ENCODE measurements around the gene SPIN1. TPM values are rescaled to one million over a fixed set of nuclear protein-coding genes. Genes with fewer than 3 reads are reported as not detected.

Gene SPIN1
- total and polyA plus RNA-seq, 5 donors = 26.3 to 78.4 (median 73.9) TPM

GRCh38 chr9:88387552-88388202, 567 bp upstream of the SPIN1 start:
- peak; percentile 66 to 74 for ATAC-seq
- peak overlapping the region; percentile 96 for H3K27ac ChIP-seq (ENCODE audit: low read length)
- intact Hi-C loops (cut with DNase I) = loop anchor here in 2 of 4 donors (10.0 kb wide), 1 partner anchor 187 kb away; no protein-coding TSS in a partner anchor
- peaks cover under 1% of the 10 kb centered on the region for H3K4me1 ChIP-seq (ENCODE audit: control insufficient read depth, insufficient read depth, low read length)
- H3K27me3 ChIP-seq (ENCODE audit: control insufficient read depth, insufficient read depth) = no peaks in the 10 kb centered on the region
- peak; percentile 56 to 83 (median 81) for DNase-seq
- H3K4me3 ChIP-seq (ENCODE audit: low read length) = peak overlapping the region; percentile 99
- H3K9me3 ChIP-seq (ENCODE audit: control insufficient read depth, low read length) = no peaks in the 10 kb centered on the region
- WGBS = under 1% methylated on average over 40 of the region's 40 CpGs

GRCh38 chr9:88388886-88389605, 802 bp downstream of the SPIN1 start:
- DNase-seq = peak; percentile 64 to 89 (median 83)
- ATAC-seq = peak; percentile 56 to 62
- Histone ChIP-seq H3K27ac (ENCODE audit: low read length) (peak overlapping the region; percentile 28), H3K9me3 (ENCODE audit: control insufficient read depth, low read length) (no peaks in the 10 kb centered on the region), H3K27me3 (ENCODE audit: control insufficient read depth, insufficient read depth) (no peaks in the 10 kb centered on the region), H3K4me3 (ENCODE audit: low read length) (peak overlapping the region; percentile 99), H3K4me1 (ENCODE audit: control insufficient read depth, insufficient read depth, low read length) (peaks cover 3% of the 10 kb centered on the region)
- under 1% methylated on average over 69 of the region's 71 CpGs for WGBS
- intact Hi-C loops (cut with DNase I) = loop anchor here in 2 of 4 donors (10.0 kb wide), 1 partner anchor 186 kb away; no protein-coding TSS in a partner anchor

- peaks cover 3% of the 10 kb centered on the region for H3K4me1 ChIP-seq (ENCODE audit: control insufficient read depth, insufficient read depth, low read length)
- intact Hi-C loops (cut with DNase I) = no loop called here
- H3K4me3 ChIP-seq (ENCODE audit: low read length) = no peak overlapping the region
- H3K27ac ChIP-seq (ENCODE audit: low read length) = no peak overlapping the region
- H3K27me3 ChIP-seq (ENCODE audit: control insufficient read depth, insufficient read depth) = no peaks in the 10 kb centered on the region
- ATAC-seq (no peak), DNase-seq (no peak)
- H3K9me3 ChIP-seq (ENCODE audit: control insufficient read depth, low read length) = no peaks in the 10 kb centered on the region
- WGBS = 63% methylated on average over 3 of the region's 3 CpGs
Observed at GRCh38 chr9:88390371-88390990, 2.2 kb downstream of the SPIN1 start.

GRCh38 chr9:88391236-88391635, 3.0 kb downstream of the SPIN1 start:
- WGBS = 75% methylated on average over 2 of the region's 2 CpGs
- H3K4me3 ChIP-seq (ENCODE audit: low read length) = no peak overlapping the region
- H3K4me1 ChIP-seq (ENCODE audit: control insufficient read depth, insufficient read depth, low read length) = peaks cover 3% of the 10 kb centered on the region
- DNase-seq = no peak
- H3K27me3 ChIP-seq (ENCODE audit: control insufficient read depth, insufficient read depth) = no peaks in the 10 kb centered on the region
- no peaks in the 10 kb centered on the region for H3K9me3 ChIP-seq (ENCODE audit: control insufficient read depth, low read length)
- H3K27ac ChIP-seq (ENCODE audit: low read length) = no peak overlapping the region
- intact Hi-C loops (cut with DNase I) = no loop called here
- no peak for ATAC-seq

GRCh38 chr9:88391921-88392320, 3.7 kb downstream of the SPIN1 start:
- DNase-seq = no peak
- WGBS = 81% methylated on average over 3 of the region's 3 CpGs
- Histone ChIP-seq H3K9me3 (ENCODE audit: control insufficient read depth, low read length) (no peaks in the 10 kb centered on the region), H3K27me3 (ENCODE audit: control insufficient read depth, insufficient read depth) (no peaks in the 10 kb centered on the region), H3K4me1 (ENCODE audit: control insufficient read depth, insufficient read depth, low read length) (peaks cover 3% of the 10 kb centered on the region), H3K4me3 (ENCODE audit: low read length) (no peak overlapping the region), H3K27ac (ENCODE audit: low read length) (no peak overlapping the region)
- no peak for ATAC-seq
- intact Hi-C loops (cut with DNase I) = no loop called here

GRCh38 chr9:88392549-88392948, 4.3 kb downstream of the SPIN1 start:
- intact Hi-C loops (cut with DNase I) = no loop called here
- Histone ChIP-seq H3K9me3 (ENCODE audit: control insufficient read depth, low read length) (no peaks in the 10 kb centered on the region), H3K27me3 (ENCODE audit: control insufficient read depth, insufficient read depth) (no peaks in the 10 kb centered on the region), H3K4me3 (ENCODE audit: low read length) (no peak overlapping the region), H3K27ac (ENCODE audit: low read length) (no peak overlapping the region), H3K4me1 (ENCODE audit: control insufficient read depth, insufficient read depth, low read length) (peaks cover 3% of the 10 kb centered on the region)
- 74% methylated on average over 1 of the region's 1 CpG for WGBS
- DNase-seq = no peak
- no peak for ATAC-seq

- H3K4me1 ChIP-seq (ENCODE audit: control insufficient read depth, insufficient read depth, low read length) = peaks cover 10% of the 10 kb centered on the region
- ATAC-seq (no peak), DNase-seq (no peak)
- H3K27ac ChIP-seq (ENCODE audit: low read length) = no peak overlapping the region
- H3K27me3 ChIP-seq (ENCODE audit: control insufficient read depth, insufficient read depth) = no peaks in the 10 kb centered on the region
- intact Hi-C loops (cut with DNase I) = no loop called here
- no peak overlapping the region for H3K4me3 ChIP-seq (ENCODE audit: low read length)
- WGBS = 66% methylated on average over 3 of the region's 3 CpGs
- H3K9me3 ChIP-seq (ENCODE audit: control insufficient read depth, low read length) = no peaks in the 10 kb centered on the region
Observed at GRCh38 chr9:88396836-88397577, 8.8 kb downstream of the SPIN1 start.

- ATAC-seq (no peak), DNase-seq (no peak)
- H3K4me3 ChIP-seq (ENCODE audit: low read length) = no peak overlapping the region
- H3K4me1 ChIP-seq (ENCODE audit: control insufficient read depth, insufficient read depth, low read length) = peaks cover 7% of the 10 kb centered on the region
- intact Hi-C loops (cut with DNase I) = no loop called here
- WGBS = 95% methylated on average over 5 of the region's 5 CpGs
- H3K27me3 ChIP-seq (ENCODE audit: control insufficient read depth, insufficient read depth) = no peaks in the 10 kb centered on the region
- H3K27ac ChIP-seq (ENCODE audit: low read length) = no peak overlapping the region
- no peaks in the 10 kb centered on the region for H3K9me3 ChIP-seq (ENCODE audit: control insufficient read depth, low read length)
Observed at GRCh38 chr9:88398016-88398415, 9.8 kb downstream of the SPIN1 start.

- WGBS = 61% methylated on average over 3 of the region's 3 CpGs
- DNase-seq (no peak), ATAC-seq (no peak)
- peaks cover 7% of the 10 kb centered on the region for H3K4me1 ChIP-seq (ENCODE audit: control insufficient read depth, insufficient read depth, low read length)
- no peak overlapping the region for H3K27ac ChIP-seq (ENCODE audit: low read length)
- H3K9me3 ChIP-seq (ENCODE audit: control insufficient read depth, low read length) = no peaks in the 10 kb centered on the region
- H3K27me3 ChIP-seq (ENCODE audit: control insufficient read depth, insufficient read depth) = no peaks in the 10 kb centered on the region
- intact Hi-C loops (cut with DNase I) = no loop called here
- no peak overlapping the region for H3K4me3 ChIP-seq (ENCODE audit: low read length)
Observed at GRCh38 chr9:88399966-88400365, 11.7 kb downstream of the SPIN1 start.

- intact Hi-C loops (cut with DNase I) = no loop called here
- Histone ChIP-seq H3K9me3 (ENCODE audit: control insufficient read depth, low read length) (no peaks in the 10 kb centered on the region), H3K27ac (ENCODE audit: low read length) (no peak overlapping the region), H3K27me3 (ENCODE audit: control insufficient read depth, insufficient read depth) (no peaks in the 10 kb centered on the region), H3K4me1 (ENCODE audit: control insufficient read depth, insufficient read depth, low read length) (peaks cover 7% of the 10 kb centered on the region), H3K4me3 (ENCODE audit: low read length) (no peak overlapping the region)
- ATAC-seq (no peak), DNase-seq (no peak)
- WGBS = 97% methylated on average over 4 of the region's 4 CpGs
Observed at GRCh38 chr9:88403340-88403739, 15.1 kb downstream of the SPIN1 start.
